Myometrial cell (primary cell): Measurements from ENCODE around the gene DCBLD2. TPM values are rescaled to one million over a fixed set of nuclear protein-coding genes. Genes with fewer than 3 reads are reported as not detected.

Experiments
- total RNA-seq: library from RNA; depleted of rRNA; stranded (reverse); fragments of >200 nt; gene quantifications from 2 replicates; pipeline ENCODE4 v1.2.3, GENCODE V29; 2015

DCBLD2 gene
- 139 and 158 TPM in 2 replicates for total RNA-seq

GRCh38 chr3:98901392-98902350 is at the start of gene DCBLD2:
TSS of gene DCBLD2 (minus strand) at chr3:98901695. CDS start at chr3:98901326, 369 bp downstream.

GRCh38 chr3:98763076-98763475 is 138.4 kb downstream of the DCBLD2 start, which contains the start of gene ST3GAL6:
TSS of gene ST3GAL6 (plus strand) at chr3:98763340. CDS start at chr3:98768441, 5,101 bp downstream.

Other genes starting within 250 kb of the DCBLD2 start
- 0.58 and 1.2 TPM in 2 replicates for gene ST3GAL6, start 138.4 kb downstream of the DCBLD2 start, total RNA-seq